Common myeloid progenitor, CD34-positive (primary cell): Measurements from ENCODE around the gene VDR.

ENCODE experiments used
- CTCF ChIA-PET: fragments of 350-600 bp; sonication (Branson Sonifier 250); formaldehyde crosslinking; loops from one replicate; lab custom pipeline; 2021; ENCODE audit warnings: antibody characterized with exemption; lab: Charles Lee
- POLR2A ChIA-PET: fragments of 350-600 bp; sonication (Branson Sonifier 250); formaldehyde crosslinking; loops from one replicate; lab custom pipeline; 2021; ENCODE audit warnings: antibody characterized with exemption; lab: Charles Lee
- DNase-seq, 3 donors: peaks; one replicate each; pipeline versions ENCODE4 v3.0.0 to v3.0.0-alpha.2; 2013
- H3K27ac ChIP-seq, 2 experiments: 1 replicate in 1 of 2; 2 replicates in 1 of 2; pipeline ENCODE4 v1.7.0; 2013; ENCODE audit warnings: inconsistent platforms in 2 of 2, low read length in 2 of 2, mild to moderate bottlenecking in 2 of 2, low read depth in 1 of 2, moderate library complexity in 1 of 2; ENCODE audit not compliant: severe bottlenecking in 2 of 2, insufficient read depth in 1 of 2, poor library complexity in 1 of 2
- H3K27me3 ChIP-seq, 5 experiments: replicated peaks in 2 of 5; 1 replicate in 3 of 5; 2 replicates in 2 of 5; pipeline versions ENCODE4 v1.6.1 to v1.7.0; 2013; ENCODE audit warnings: low read length in 4 of 5, mild to moderate bottlenecking in 2 of 5, moderate library complexity in 2 of 5, inconsistent platforms in 1 of 5; ENCODE audit not compliant: insufficient read depth in 5 of 5, control insufficient read depth in 4 of 5
- H3K36me3 ChIP-seq, 4 experiments: 1 replicate in 2 of 4; 2 replicates in 2 of 4; pipeline versions ENCODE4 v1.6.1 to v1.7.0; 2013; ENCODE audit warnings: low read length in 3 of 4, control low read depth in 1 of 4, mild to moderate bottlenecking in 1 of 4; ENCODE audit not compliant: control insufficient read depth in 4 of 4, insufficient read depth in 4 of 4
- H3K4me1 ChIP-seq, 4 experiments: 1 replicate in 3 of 4; 2 replicates in 1 of 4; pipeline versions ENCODE4 v1.6.1 to v1.7.1; 2013; ENCODE audit warnings: low read length in 3 of 4, mild to moderate bottlenecking in 3 of 4, control low read depth in 1 of 4, inconsistent platforms in 1 of 4, moderate library complexity in 1 of 4; ENCODE audit not compliant: control insufficient read depth in 4 of 4, insufficient read depth in 4 of 4; ENCODE audit errors: control extremely low read depth in 1 of 4
- H3K4me3 ChIP-seq, 7 experiments: 1 replicate in 4 of 7; 2 replicates in 3 of 7; pipeline versions ENCODE4 v1.5.1 to v1.7.0; 2013; ENCODE audit warnings: mild to moderate bottlenecking in 7 of 7, low read length in 6 of 7, moderate library complexity in 6 of 7, inconsistent platforms in 2 of 7, low read depth in 2 of 7, control low read depth in 1 of 7; ENCODE audit not compliant: insufficient read depth in 4 of 7, control insufficient read depth in 1 of 7; ENCODE audit errors: extremely low read depth in 1 of 7
- H3K9me3 ChIP-seq, 5 experiments: 1 replicate in 4 of 5; 2 replicates in 1 of 5; pipeline versions ENCODE4 v1.6.1 to v1.7.1; 2013; ENCODE audit warnings: low read length in 4 of 5, mild to moderate bottlenecking in 2 of 5, inconsistent platforms in 1 of 5, low read depth in 1 of 5, moderate library complexity in 1 of 5; ENCODE audit not compliant: control insufficient read depth in 4 of 5, insufficient read depth in 2 of 5; ENCODE audit errors: control extremely low read depth in 1 of 5
- WGBS: methylation state at CpG from one replicate; pipeline ENCODE4 v1.1.5; 2013; ENCODE audit not compliant: insufficient coverage; 5-methylcytosine and 5-hydroxymethylcytosine counted together

Gene VDR

DNA sequence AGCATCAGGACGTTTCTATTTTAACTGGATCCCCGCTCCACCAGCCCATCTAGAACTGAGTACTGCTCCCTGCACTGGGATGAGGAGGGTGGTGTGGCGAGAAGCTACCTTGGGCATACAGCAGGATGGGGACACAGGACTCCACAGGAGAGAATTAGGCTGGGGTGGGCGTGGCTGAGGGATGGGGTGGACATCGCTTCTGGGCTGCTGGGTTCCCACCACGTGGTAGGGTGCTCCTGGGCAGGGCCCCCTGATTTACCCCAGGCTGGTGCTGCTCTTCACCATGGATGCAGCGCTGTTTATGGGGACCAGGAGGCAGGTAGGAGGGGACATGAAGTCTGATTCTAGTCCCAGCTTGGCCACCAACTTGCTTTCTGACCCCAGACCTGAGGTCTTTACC lies 41.9 kb downstream of the VDR start:
- Histone ChIP-seq H3K27me3 (no peaks in the 10 kb centered on the region), H3K4me3 (no peak overlapping the region), H3K27ac (no peak overlapping the region), H3K36me3 (no peaks in the 10 kb centered on the region), H3K4me1 (peaks cover 0 to 7% (median 4%) of the 10 kb centered on the region in 4 experiments), H3K9me3 (no peaks in the 10 kb centered on the region)
- WGBS = 100% methylated on average over 6 of the region's 7 CpGs
- ChIA-PET CTCF (interaction anchor here (1.4 to 4.2 kb wide), 4 partner anchors 8 to 29 kb away, joined by 4 to 17 read pairs (median 10); no protein-coding TSS in a partner anchor), POLR2A (interaction anchor here (2.0 kb wide), 1 partner anchor 12 kb away, joined by 4 read pairs; no protein-coding TSS in a partner anchor)
- no peak for DNase-seq

- ChIA-PET POLR2A (no interaction called here), CTCF (interaction anchor here (0.5 to 4.2 kb wide), 5 partner anchors 9 to 35 kb away, joined by 3 to 17 read pairs (median 6); no protein-coding TSS in a partner anchor)
- Histone ChIP-seq H3K36me3 (no peaks in the 10 kb centered on the region), H3K27me3 (no peaks in the 10 kb centered on the region), H3K4me1 (peaks cover 0 to under 1% (median under 1%) of the 10 kb centered on the region in 4 experiments), H3K27ac (no peak overlapping the region), H3K4me3 (no peak overlapping the region), H3K9me3 (no peaks in the 10 kb centered on the region)
- WGBS = 50% methylated on average over 2 of the region's 5 CpGs
- DNase-seq = no peak
Measured at GRCh38 chr12:47862167-47862750, 42.5 kb downstream of the VDR start.

GRCh38 chr12:47860873-47861272 lies 43.9 kb downstream of the VDR start:
- H3K36me3 ChIP-seq = no peaks in the 10 kb centered on the region
- WGBS = no CpG with 5 or more reads among the region's 2 CpGs
- H3K4me3 ChIP-seq = no peak overlapping the region
- CTCF ChIA-PET = interaction anchor here (0.7 to 4.2 kb wide), 4 partner anchors 10 to 34 kb away, joined by 3 to 17 read pairs (median 10); no protein-coding TSS in a partner anchor
- no peaks in the 10 kb centered on the region for H3K27me3 ChIP-seq
- H3K4me1 ChIP-seq = no peaks in the 10 kb centered on the region
- no peaks in the 10 kb centered on the region for H3K9me3 ChIP-seq
- H3K27ac ChIP-seq = no peak overlapping the region
- POLR2A ChIA-PET = no interaction called here
- no peak for DNase-seq

GRCh38 chr12:47860279-47860841 lies 44.4 kb downstream of the VDR start:
- Histone ChIP-seq H3K9me3 (no peaks in the 10 kb centered on the region), H3K27ac (no peak overlapping the region), H3K4me1 (no peaks in the 10 kb centered on the region), H3K27me3 (no peaks in the 10 kb centered on the region), H3K4me3 (no peak overlapping the region), H3K36me3 (no peaks in the 10 kb centered on the region)
- DNase-seq = no peak
- ChIA-PET CTCF (interaction anchor here (0.7 to 4.2 kb wide), 4 partner anchors 11 to 81 kb away, joined by 3 to 17 read pairs (median 9); no protein-coding TSS in a partner anchor), POLR2A (no interaction called here)
- 99% methylated on average over 7 of the region's 7 CpGs for WGBS

DNA sequence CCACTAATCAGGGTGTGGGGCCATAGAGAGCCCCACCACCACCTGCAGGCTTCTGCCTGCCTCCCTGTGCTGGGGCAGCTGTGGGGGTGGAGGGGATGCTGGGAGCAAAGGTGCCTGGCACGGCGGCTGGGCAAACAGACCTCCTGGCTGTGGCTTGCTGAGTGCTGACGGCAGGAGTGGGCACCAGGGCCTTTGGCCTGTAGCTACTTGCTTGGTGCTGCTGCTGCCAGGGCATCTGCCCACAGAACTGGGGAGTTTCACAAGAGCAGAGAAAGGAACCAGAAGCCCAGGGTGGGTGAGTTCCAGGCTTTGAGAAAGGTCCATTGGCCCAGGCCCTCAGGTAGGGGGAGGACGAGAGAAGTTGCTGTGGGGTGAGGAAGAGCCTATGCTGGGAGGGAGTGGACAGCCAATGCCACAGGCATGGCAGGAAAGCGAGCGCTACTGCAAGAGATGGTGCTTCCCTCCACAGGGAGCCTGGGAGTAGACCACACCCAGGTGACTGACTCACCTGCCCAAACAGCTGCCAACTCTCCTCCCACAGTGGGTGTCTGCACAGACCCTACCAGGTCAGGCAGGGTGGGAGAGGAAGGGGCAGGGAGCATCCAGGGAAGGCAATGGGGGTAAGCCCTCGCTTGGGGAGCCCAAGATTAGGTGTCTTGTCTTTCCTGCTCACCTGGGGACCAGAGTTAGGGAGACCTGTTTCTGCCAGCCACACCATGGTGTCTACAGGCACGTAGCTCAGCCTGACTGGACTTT lies 46.1 kb downstream of the VDR start:
- POLR2A ChIA-PET = no interaction called here
- CTCF ChIA-PET = interaction anchor here (1.0 to 1.6 kb wide), 3 partner anchors 9 to 79 kb away, joined by 3 to 5 read pairs (median 3); no protein-coding TSS in a partner anchor

DNA sequence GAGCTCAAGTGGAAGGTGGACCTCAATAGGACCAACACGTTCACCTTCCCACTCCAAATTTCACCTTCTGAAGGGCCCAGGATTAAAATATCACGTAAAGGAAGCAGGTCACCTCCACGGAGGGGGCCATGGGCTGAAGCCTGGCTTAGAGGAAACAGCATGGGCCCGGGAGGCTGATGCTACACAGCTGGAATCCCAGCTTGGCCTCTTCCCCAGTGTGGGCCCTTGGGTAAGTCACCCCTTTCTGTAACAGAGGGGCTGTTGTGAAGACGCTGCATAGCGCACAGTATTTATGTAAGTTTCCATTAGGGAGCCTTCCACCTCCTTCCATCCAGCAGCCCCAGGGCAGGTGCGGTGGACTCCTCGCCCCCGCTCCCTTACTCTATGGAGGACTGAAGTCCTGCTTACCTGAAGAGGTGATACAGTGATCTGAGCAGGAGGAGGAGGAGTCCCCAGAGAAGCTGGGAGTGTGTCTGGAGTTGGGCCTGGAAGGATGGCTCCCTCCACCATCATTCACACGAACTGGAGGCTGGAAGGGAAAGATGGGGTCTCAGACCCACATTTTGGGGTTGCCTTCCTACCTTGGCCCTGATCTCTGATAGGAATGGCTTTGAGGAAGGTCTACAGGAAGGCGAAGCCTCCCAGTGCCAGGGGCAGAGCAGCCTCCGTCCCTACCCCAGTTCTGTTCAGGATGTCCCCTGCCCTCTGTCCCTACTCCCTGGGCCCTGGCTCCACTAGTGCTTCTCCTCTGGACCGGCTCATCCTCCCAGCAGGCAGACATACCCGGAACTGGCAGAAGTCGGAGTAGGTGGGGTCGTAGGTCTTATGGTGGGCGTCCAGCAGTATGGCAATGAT lies 47.8 kb downstream of the VDR start:
- Histone ChIP-seq H3K36me3 (peaks cover 0 to 3% (median 0%) of the 10 kb centered on the region in 4 experiments), H3K27ac (no peak overlapping the region), H3K9me3 (no peaks in the 10 kb centered on the region), H3K27me3 (no peaks in the 10 kb centered on the region), H3K4me3 (no peak overlapping the region), H3K4me1 (no peaks in the 10 kb centered on the region)
- CTCF ChIA-PET = interaction anchor here (1.4 to 1.6 kb wide), 3 partner anchors 8 to 18 kb away, joined by 4 to 10 read pairs (median 5); no protein-coding TSS in a partner anchor
- WGBS = 96% methylated on average over 12 of the region's 17 CpGs
- POLR2A ChIA-PET = no interaction called here
- no peak for DNase-seq

More for the DNA sequence above, 46.1 kb downstream of the VDR start:
- Histone ChIP-seq H3K27ac (no peak overlapping the region), H3K9me3 (no peaks in the 10 kb centered on the region), H3K4me3 (no peak overlapping the region), H3K36me3 (peaks cover 0 to 3% (median 0%) of the 10 kb centered on the region in 4 experiments), H3K27me3 (no peaks in the 10 kb centered on the region), H3K4me1 (no peaks in the 10 kb centered on the region)
- WGBS = 100% methylated on average over 8 of the region's 8 CpGs
- no peak for DNase-seq
